ENCODE results near the gene ATP1B2.

- TF ChIP-seq CTCF (IDR thresholded peaks at IDR 0.05; ENCODE audit: low read length) (0 out of 2 replicates have a peak, but pooled peaks have one; percentile 8), EZH2 (IDR thresholded peaks at IDR 0.05; ENCODE audit: borderline replicate concordance, low read length) (no peak)
Measured at GRCh38 chr17:7613769-7614424, 36.8 kb upstream of the ATP1B2 start.
